Hematopoietic multipotent progenitor cell treated with erythropoietin and hydrocortisone succinate and interleukin-3 and kit ligand, for 6 days (in vitro differentiated cells): ENCODE results near the gene ZNF341.
"Not testable (repeated sequence)": the region's sequence is repeated elsewhere in the genome, so short reads cannot be mapped to it uniquely, and the experiment has no call there.

Source experiments
- DNase-seq: peaks from one replicate; pipeline ENCODE4 v3.0.0-alpha.2; 2015

The ZNF341 gene

GRCh38 chr20:33773412-33774089 lies 41.8 kb downstream of the ZNF341 start:
- no peak for DNase-seq

DNA sequence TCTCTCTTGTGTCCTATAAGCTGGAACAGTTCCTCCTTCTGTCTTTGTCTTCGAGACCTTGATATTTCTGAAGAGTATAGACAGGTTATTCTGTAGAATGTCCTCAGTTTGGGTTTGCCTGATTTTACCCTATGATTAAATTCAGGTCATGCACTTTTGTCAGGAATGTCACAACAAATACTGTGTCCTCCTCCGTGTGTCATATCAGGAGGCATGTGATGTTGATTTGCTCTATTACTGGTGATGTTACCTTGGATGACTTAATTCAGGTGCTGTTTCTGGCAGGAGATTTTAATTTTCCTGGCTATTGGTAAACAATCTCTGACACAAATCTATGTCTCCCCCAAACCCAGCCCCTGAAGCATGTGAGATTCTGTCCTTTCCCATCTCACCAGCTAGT lies 46.0 kb downstream of the ZNF341 start:
- no peak for DNase-seq

DNA sequence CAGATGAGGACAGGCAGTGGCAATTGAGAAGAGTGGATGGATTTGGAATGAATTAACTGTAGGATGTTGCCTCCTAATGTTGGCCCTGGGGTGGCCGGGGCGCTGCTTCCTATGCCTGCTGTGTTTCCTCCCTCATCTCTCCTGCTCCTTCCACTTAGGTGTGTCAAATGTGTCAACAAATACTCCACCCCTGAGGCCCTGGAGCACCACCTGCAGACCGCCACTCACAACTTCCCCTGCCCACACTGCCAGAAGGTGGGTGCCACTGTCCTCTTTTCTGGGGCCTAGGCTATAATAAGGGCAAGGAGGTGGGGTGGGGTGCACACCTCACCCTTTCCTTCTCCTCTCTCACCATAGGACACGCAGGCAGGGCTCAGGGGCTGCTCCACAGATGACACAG lies 49.3 kb downstream of the ZNF341 start:
- DNase-seq: no peak

DNA sequence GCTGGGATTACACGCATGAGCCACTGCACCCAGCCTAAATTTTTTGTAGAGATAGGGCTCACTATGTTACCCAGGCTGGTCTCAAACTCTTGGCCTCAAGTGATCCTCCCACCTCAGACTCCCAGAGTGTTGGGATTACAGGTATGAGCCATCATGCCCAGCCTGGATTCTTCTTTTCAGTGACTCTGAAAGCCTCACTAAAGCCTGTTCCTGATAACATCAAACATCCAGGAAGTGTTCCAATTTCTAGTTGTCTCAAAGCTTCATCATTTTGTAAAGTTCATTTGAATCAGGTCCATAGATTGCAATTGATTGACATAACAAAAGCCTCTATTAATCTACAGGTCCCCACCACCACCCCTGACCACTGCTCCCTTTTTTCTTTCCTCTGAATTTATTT lies 50.1 kb downstream of the ZNF341 start:
- DNase-seq: no peak

- DNase-seq: no peak
These were observed 51.5 kb downstream of the ZNF341 start for GRCh38 chr20:33783256-33783655.

DNA sequence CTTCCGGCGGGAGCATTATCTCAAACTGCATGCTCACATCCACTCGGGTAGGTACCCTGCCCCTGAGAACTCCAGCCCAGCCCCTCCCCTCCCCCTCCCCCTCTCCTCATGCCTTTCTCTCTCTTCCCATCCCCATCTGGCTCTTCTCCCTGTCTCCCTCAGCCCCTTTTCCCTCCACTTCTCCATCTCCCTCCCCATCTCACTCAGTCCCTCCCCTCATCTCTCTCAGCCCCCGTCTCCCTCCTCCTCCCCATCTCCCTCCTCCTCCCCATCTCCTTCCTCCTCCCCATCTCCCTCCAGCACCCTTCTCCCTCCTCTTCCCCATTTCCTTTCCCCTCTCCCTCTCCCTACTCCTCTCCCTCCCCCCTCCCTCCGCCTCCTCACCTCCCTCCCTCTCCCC lies 52.0 kb downstream of the ZNF341 start:
- DNase-seq: no peak

DNA sequence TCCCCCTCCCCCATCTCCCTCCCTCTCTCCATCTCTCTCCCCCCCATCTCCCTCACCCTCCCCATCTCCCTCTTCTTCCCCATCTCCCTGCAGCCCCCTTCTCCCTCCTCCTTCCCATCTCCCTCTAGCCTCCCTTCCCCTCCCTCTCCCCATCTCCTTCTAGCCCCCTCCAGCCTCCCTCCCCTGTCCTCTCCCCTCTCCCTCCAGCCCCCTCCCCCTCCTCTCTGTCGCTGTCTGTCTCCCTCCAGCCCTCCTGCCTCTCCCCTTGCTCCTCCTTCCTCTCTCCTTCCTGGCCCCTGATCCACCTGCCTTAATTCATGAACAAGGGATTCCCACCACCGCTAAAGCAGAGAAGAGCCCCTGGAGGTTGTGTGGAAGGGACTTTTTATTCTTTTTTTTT lies 52.4 kb downstream of the ZNF341 start:
- DNase-seq: no peak

- DNase-seq: no peak
These were observed 53.7 kb downstream of the ZNF341 start for GRCh38 chr20:33785503-33785902.

DNA sequence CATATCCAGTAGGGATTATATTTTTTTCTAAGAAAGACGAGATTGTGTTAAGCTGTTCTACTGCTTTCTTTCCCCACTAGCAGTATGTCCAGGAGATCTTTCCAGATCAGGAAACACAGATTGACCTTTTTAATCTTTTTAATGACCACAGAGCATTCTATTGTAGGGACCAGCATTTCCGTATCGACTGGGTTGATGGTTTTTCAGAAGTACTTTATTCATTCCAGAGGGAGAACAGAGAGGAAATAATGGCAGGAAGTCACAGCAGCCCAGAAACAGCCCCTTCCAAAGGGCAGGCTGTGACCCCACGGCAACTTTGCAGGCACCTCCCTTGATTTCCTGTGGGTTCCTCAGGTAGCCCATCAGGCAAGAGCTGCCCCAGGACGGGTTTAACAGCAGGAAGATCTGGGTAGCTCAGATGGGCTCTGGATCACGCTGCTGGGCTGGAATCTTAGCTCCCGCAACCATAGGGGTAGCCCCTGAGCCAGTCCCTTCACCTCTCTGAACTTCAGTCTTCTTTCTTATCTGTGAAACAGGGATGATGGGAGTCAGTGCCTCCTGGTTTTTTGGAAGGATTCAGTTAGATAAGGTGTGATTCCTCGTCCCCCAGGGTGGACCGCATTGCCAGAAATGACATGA lies 55.6 kb downstream of the ZNF341 start:
- DNase-seq: no peak

DNA sequence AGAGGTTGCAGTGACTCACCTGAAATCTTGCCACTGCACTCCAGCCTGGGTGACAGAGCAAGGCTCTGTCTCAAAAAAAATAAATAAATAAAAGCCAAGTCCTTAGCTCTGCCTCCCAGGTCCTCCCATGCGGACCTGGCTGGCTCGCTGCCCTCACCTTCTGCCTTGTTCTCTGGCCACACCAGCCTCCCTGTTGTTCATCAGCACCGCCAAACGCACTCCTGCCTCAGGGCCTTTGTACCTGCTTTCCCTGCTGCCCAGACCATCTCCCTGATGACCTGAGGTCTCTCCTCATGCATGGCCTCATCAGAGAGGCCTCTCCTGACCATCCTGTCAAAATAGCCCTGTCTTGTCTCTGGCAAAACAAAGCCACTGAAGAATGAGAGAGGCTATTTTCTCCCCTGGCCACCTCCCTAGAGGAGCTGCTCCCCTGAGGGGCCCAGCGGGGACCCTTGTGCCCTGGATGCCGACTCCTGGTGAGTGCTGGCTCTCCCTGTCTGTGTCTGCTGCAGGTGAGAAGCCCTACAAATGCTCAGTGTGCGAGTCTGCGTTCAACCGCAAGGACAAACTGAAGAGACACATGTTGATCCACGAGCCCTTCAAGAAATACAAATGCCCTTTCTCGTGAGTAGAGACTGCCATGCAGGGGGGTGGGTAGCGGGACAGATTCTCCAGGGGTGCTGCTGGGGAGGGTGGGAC lies 56.7 kb downstream of the ZNF341 start:
- no peak for DNase-seq

DNA sequence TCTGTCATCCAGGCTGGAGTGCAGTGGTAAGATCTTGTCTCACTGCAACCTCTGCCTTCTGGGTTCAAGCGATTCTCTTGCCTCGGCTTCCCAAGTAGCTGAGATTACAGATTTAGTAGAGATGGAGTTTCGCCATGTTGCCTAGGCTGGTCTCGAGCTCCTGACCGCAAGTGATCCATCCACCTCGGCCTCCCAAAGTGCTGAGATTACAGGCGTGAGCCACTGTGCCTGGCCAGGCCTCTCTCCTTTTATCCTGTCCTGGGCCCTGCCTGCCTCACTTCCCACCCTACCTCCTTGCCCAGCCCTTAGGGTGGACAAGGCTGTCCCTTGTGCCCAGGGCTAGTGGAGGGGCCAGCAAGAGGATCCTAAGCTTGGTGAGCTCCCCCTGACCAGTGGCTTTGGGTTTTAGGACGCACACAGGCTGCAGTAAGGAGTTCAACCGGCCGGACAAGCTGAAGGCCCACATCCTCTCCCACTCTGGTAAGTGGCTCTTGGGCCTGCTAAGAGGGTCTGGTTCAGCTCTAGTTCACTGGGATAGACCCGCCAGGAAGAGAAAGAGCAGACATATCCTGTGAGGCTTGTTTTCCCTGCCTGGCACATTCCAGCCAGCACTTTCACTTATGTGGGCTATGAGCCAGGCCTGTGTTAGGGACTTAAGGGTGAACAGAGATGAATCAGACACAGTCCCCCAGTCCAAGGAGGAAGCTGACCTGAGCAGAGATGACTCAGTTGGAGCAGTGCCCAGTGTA lies 57.5 kb downstream of the ZNF341 start:
- no peak for DNase-seq

DNA sequence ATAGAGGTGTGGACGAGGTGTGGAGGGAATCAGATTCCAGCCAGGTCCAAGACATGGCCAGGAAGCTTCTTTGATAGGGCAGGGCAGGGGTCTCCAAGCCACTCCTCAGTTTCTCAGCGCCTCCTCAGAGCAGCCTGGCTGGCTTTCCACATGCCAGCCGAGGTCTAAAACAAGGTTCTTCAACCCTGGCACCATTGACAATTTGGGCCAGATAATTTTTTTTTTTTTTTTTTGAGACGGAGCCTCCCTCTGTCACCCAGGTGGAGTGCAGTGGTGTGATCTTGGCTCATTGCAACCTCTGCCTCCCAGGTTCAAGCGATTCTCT lies 58.0 kb downstream of the ZNF341 start:
- no peak for DNase-seq

DNA sequence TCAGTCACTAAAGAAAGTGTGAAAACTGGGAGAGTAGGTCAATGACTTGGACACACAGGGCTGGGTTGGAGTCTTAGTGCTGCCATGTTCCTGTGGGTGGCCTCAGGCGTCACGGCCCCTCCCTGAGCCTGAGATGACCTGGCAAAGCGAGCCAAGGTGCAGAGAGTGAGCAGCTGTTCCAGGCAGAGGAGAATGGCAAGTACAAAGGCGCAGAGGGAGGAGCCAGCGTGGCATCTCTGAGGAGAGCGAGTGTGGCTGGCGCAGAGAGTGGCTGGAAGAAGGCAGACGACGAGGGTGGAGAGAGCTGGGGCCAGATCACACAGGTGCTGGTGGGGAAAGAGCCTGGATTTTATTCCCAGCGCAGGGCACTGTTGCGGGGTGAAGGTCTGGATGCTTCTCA lies 58.8 kb downstream of the ZNF341 start:
- no peak for DNase-seq

- DNase-seq: no peak
These were observed 59.2 kb downstream of the ZNF341 start for GRCh38 chr20:33791021-33791420.

DNA sequence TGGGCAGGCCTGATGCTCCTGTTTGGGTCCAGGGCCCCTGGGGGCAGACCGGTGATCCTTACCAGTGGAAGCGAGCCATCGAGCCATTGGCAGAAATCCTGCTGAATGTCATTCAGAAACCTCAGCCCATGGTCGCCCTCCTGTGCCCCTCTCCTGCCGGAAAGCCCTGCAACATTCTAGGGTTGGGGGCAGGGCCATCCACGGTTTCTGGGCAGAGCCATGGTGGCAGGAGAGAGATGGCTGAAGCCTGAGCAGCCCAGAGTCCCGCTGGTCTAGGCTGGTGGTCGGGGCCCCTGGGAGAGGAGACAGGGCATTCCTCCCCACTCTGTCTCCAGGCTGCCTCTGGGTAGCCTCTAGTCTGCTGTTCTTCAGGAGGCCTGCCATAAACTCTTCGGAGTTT lies 59.7 kb downstream of the ZNF341 start:
- no peak for DNase-seq

DNA sequence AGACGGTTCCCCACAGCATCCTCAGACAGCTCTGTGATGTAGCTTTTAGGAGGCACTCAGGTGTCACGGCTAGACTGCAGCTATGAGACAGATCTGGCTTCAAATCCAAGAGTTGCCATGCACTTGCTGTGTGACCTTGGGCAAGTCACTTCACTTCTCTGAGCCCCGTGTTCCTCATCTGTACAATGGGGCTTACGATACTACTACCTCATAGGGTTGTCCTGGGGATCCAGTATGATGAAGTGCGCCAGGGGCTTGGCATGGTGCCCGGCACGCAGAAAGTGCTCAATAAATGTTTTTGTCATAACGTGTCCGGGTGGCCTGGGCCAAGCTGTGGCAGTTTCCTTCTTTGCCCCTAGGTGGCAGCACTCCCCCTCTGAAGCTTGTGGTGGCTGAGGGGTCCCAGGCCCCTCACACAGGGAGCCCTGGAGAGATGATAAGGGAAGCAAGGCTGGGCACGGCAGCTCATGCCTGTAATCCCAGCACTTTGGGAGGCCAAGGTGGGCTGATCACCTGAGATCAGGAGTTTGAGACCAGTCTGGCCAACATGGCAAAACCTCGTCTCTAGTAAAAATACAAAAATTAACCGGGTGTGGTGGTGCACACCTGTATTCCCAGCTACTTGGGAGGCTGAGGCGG lies 60.3 kb downstream of the ZNF341 start:
- DNase-seq: peak; percentile 53

GRCh38 chr20:33792598-33792989 lies 60.8 kb downstream of the ZNF341 start:
- not testable (repeated sequence) for DNase-seq

- no peak for DNase-seq
These were observed 61.5 kb downstream of the ZNF341 start for GRCh38 chr20:33793011-33793931.

DNA sequence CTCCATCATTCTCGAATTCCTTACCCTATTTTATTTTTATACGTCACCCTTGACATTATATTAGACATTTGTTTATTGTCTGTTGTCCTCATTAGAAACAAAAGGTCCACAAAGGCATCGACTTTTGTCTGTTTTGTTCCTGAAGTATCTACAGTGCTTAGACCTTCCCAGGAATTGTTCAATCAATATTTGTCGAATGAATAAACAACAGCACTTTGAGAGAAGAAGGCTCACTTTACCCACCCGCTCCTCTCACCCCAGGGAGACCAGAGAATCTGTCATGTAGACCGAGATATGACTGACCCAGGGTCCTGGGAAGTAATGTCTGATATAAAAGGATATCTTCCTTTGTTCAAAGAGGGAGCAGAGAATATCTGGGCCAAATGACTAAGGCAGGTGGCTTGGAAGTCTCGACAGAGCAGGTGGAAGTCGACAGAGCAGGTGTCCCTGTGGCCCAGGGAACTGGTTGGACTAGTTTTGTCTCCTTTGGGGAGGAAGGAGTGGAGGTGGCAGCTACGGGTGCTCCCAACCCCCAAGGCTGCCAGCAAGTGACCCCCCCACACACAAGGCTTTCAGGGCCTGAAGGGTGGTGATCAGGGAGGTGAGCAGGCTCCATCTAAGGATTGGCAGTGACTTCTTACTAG lies 64.6 kb downstream of the ZNF341 start:
- no peak for DNase-seq

DNA sequence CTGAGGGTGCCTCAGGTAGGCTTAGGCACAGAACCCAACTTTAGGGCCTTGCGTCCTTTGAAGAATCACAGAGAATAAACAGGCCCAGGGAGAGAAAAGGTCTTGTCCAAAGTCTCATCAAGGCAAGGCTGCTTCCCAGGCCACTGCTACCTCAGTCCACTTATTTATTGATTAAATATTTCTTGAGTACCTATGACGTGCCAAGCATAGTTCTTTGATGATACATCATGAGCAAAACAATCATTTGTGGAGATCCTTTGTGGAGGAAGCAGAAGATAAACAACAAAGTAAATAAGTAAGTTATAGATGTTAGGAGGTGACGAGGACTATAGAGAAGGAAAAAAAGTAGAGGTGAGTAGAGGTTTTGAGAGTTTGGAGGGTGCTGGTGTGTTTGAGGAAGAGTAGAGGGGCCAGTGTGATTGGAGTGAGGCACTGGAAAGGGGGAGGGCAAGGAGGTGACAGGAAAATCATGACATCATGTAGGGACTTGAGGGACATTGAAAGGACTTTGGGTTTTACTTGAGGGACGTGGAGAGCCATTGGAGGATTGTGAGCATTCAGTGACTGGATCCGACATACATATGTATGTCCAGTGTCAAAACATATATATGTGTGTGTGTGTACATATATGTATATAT lies 65.2 kb downstream of the ZNF341 start:
- DNase-seq: no peak

GRCh38 chr20:33798444-33798843 lies 66.6 kb downstream of the ZNF341 start:
- no peak for DNase-seq
